ENCODE data around the gene FBXL3. TPM values are rescaled to one million over a fixed set of nuclear protein-coding genes. Genes with fewer than 3 reads are reported as not detected.

FBXL3 gene
- total RNA-seq, 1 experiment from 2014 or later: 16.7 TPM

- Mint-ChIP-seq H3K36me3 (ENCODE audit: insufficient read depth in 1 of 3, low read depth in 3 of 3) (peaks cover 7 to 29% (median 12%) of the 10 kb centered on the region in 3 experiments; a peak in 6 of 7 replicates), H3K27ac (peak overlapping the region in 1 of 3 experiments; percentile 21; a peak in 2 of 7 replicates), H3K27me3 (ENCODE audit: low read depth) (no peaks in the 10 kb centered on the region), H3K4me3 (no peak overlapping the region), H3K9me3 (no peaks in the 10 kb centered on the region), H3K4me1 (no peaks in the 10 kb centered on the region)
- H2BK12ac ChIP-seq (ENCODE audit: insufficient read length, low read depth, low read length): no peak overlapping the region
- H3K9me3 ChIP-seq (ENCODE audit: control insufficient read depth, low read depth, low read length): no peaks in the 10 kb centered on the region
- H2AK5ac ChIP-seq (ENCODE audit: insufficient read length, low read length): no peak overlapping the region
- H3K18ac ChIP-seq (ENCODE audit: insufficient read length, low read depth, low read length): no peak overlapping the region
- no peak overlapping the region for H3K9ac ChIP-seq (ENCODE audit: extremely low read depth, insufficient read length, low read length)
- H3K23ac ChIP-seq (ENCODE audit: insufficient read length, low read depth, low read length): no peak overlapping the region
- no peaks in the 10 kb centered on the region for H4K20me1 ChIP-seq (ENCODE audit: control insufficient read depth, insufficient read depth, insufficient read length)
- H2BK20ac ChIP-seq (ENCODE audit: low read depth, low read length, poor library complexity, severe bottlenecking): no peak overlapping the region
- no peaks in the 10 kb centered on the region for H3K79me2 ChIP-seq (ENCODE audit: insufficient read depth, low read length)
- no peak overlapping the region for H3K4ac ChIP-seq (ENCODE audit: low read depth, low read length)
- H4K8ac ChIP-seq (replicated peaks; ENCODE audit: insufficient read length, low read depth, low read length): no peak overlapping the region
- H3K4me1 ChIP-seq (ENCODE audit: insufficient read depth, low read length): no peaks in the 10 kb centered on the region
- no peak overlapping the region for H3K56ac ChIP-seq (ENCODE audit: insufficient read length, low read depth, low read length)
- no peak overlapping the region for H3T11ph ChIP-seq (ENCODE audit: low read length)
- no peak overlapping the region for H4K91ac ChIP-seq (ENCODE audit: insufficient read length, low read depth, low read length)
- DNase-seq: no peak
- H3K14ac ChIP-seq (ENCODE audit: insufficient read depth, low read length): no peak overlapping the region
- no peak overlapping the region for H2AFZ ChIP-seq (ENCODE audit: low read length)
- H2BK120ac ChIP-seq (ENCODE audit: low read depth, low read length, poor library complexity, severe bottlenecking): no peak overlapping the region
- H3K27me3 ChIP-seq (ENCODE audit: insufficient read depth, low read length): no peaks in the 10 kb centered on the region
- no peak overlapping the region for H4K5ac ChIP-seq (ENCODE audit: insufficient read length, low read depth, low read length)
- H2BK5ac ChIP-seq (ENCODE audit: insufficient read length, low read length): no peak overlapping the region
- no peak overlapping the region for H2BK15ac ChIP-seq (ENCODE audit: low read depth, low read length)
- no peaks in the 10 kb centered on the region for H3K79me1 ChIP-seq (ENCODE audit: insufficient read depth, low read depth, low read length, poor library complexity, severe bottlenecking)
- no peak overlapping the region for H3K4me2 ChIP-seq (ENCODE audit: insufficient read depth, insufficient read length, low read length)
- no peak overlapping the region for H3K27ac ChIP-seq (ENCODE audit: insufficient read length, low read depth, low read length)
- no peak for TF ChIP-seq CTCF (conservative IDR thresholded peaks at IDR 0.05)
- H3K23me2 ChIP-seq (ENCODE audit: insufficient read length, low read depth, low read length, poor library complexity, severe bottlenecking): no peaks in the 10 kb centered on the region
- no CpG with 5 or more reads among the region's 5 CpGs for WGBS (ENCODE audit: extremely low coverage, insufficient read length, low lambda C conversion rate)
Observed at GRCh38 chr13:77065461-77066147, 38.6 kb upstream of the FBXL3 start.

All from H9 (cell line).